Astrocyte of the cerebellum (primary cell): Measurements from ENCODE around the gene CDC42BPA.
A peak's percentile ranks its signal among the peaks of the same experiment; 100 is the strongest.
"Not testable (repeated sequence)": the region's sequence is repeated elsewhere in the genome, so short reads cannot be mapped to it uniquely, and the experiment has no call there.

ENCODE experiments used
- DNase-seq: peaks from one replicate; pipeline ENCODE4 v3.0.0-alpha.2; 2011; ENCODE audit warnings: low read depth
- H3K4me3 ChIP-seq: 2 replicates; pipeline ENCODE4 v1.5.1; 2011; ENCODE audit warnings: mild to moderate bottlenecking, low read depth, low read length, moderate library complexity
- in situ Hi-C: cut with HindIII; loops from 2 replicates; pipeline ENCODE4 v1.10.0; 2017; ENCODE audit warnings: low sequenced_read_pairs
- TF ChIP-seq, protein P1 (sequence below): IDR thresholded peaks from 2 replicates; pipeline ENCODE4 v1.5.1; 2012; ENCODE audit warnings: low read length, low read depth, moderate library complexity, mild to moderate bottlenecking; ENCODE audit errors: missing control alignments

Gene CDC42BPA

DNA sequence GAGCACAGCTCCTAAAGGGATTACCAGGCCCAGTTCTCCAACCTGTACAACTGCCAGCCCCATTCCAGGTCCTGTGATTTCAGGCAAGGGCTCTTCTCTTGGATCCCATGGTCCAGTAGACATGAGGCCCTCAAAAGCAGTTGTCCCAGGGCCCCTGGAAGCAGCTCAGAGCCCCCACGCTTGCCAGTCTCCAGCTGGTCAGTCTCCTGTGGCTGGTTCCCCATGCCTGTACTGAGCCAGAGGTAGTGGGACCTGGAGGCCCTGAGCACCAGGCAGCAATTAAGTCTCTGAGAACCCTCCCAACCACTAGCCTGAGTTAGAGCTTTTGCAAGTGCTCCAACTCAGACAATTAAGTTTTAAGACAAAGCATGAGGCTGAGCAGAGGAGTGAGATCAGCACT lies 36.9 kb downstream of the CDC42BPA start:
- TF ChIP-seq, protein P1, sequence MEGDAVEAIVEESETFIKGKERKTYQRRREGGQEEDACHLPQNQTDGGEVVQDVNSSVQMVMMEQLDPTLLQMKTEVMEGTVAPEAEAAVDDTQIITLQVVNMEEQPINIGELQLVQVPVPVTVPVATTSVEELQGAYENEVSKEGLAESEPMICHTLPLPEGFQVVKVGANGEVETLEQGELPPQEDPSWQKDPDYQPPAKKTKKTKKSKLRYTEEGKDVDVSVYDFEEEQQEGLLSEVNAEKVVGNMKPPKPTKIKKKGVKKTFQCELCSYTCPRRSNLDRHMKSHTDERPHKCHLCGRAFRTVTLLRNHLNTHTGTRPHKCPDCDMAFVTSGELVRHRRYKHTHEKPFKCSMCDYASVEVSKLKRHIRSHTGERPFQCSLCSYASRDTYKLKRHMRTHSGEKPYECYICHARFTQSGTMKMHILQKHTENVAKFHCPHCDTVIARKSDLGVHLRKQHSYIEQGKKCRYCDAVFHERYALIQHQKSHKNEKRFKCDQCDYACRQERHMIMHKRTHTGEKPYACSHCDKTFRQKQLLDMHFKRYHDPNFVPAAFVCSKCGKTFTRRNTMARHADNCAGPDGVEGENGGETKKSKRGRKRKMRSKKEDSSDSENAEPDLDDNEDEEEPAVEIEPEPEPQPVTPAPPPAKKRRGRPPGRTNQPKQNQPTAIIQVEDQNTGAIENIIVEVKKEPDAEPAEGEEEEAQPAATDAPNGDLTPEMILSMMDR, result no peak

GRCh38 chr1:227280836-227281235 lies 37.5 kb downstream of the CDC42BPA start:
- TF ChIP-seq, protein P1, result no peak
- in situ Hi-C loops, result no loop called here
- no peak for DNase-seq
- H3K4me3 ChIP-seq, result no peak overlapping the region

More for the DNA sequence above, 36.9 kb downstream of the CDC42BPA start:
- DNase-seq, result no peak
- H3K4me3 ChIP-seq, result no peak overlapping the region
- in situ Hi-C loops, result no loop called here

GRCh38 chr1:227276156-227276693 lies 42.1 kb downstream of the CDC42BPA start:
- in situ Hi-C loops, DNase-seq, H3K4me3 ChIP-seq: not testable (repeated sequence)

GRCh38 chr1:227273557-227273956 lies 44.7 kb downstream of the CDC42BPA start:
- DNase-seq, result peak; percentile 3
- in situ Hi-C loops, result no loop called here
- TF ChIP-seq, protein P1, result no peak
- no peak overlapping the region for H3K4me3 ChIP-seq

GRCh38 chr1:227272428-227272827 lies 45.9 kb downstream of the CDC42BPA start:
- DNase-seq, result no peak
- TF ChIP-seq, protein P1, result no peak
- no peak overlapping the region for H3K4me3 ChIP-seq
- in situ Hi-C loops, result no loop called here

DNA sequence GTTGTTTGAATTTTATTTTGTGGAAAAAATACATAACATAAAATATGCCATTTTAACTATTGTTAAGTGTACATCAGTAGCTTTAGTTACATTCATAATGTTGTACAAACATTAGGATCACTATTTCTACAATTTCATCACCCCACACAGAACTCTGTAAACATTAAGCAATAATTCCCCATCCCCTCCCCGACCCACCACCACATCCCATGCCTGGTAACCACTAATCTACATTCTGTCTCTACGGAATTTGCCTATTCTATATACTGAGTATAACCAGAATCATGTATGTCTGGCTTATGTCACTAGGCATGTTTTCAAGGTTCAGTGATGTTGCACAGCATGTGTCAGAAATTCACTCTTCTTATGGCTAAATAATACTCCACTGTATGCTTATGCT lies 47.7 kb downstream of the CDC42BPA start:
- DNase-seq, result no peak
- in situ Hi-C loops, result no loop called here
- H3K4me3 ChIP-seq, result no peak overlapping the region
- TF ChIP-seq, protein P1, result no peak

GRCh38 chr1:227268943-227269342 lies 49.3 kb downstream of the CDC42BPA start:
- H3K4me3 ChIP-seq, result no peak overlapping the region
- TF ChIP-seq, protein P1, result no peak
- in situ Hi-C loops, result no loop called here
- no peak for DNase-seq
